HepG2 (cell line): Measurements from ENCODE around the gene NEK7. TPM values are rescaled to one million over a fixed set of nuclear protein-coding genes. Genes with fewer than 3 reads are reported as not detected.
A peak's percentile ranks its signal among the peaks of the same experiment; 100 is the strongest.

ENCODE experiments used
- FOXM1 ChIP-seq: sonication (generic); formaldehyde crosslinking; IDR thresholded peaks from 2 replicates; pipeline ENCODE4 v1.5.0; 2020; ENCODE audit warnings: missing genetic modification reagents
- KLF11 ChIP-seq: IDR thresholded peaks from 2 replicates; pipeline ENCODE4 v1.6.1; 2016; ENCODE audit warnings: missing compliant biosample characterization
- MIER3 ChIP-seq: IDR thresholded peaks from 2 replicates; pipeline ENCODE4 v1.6.1; 2016; ENCODE audit warnings: missing compliant biosample characterization, borderline replicate concordance
- NR0B2 ChIP-seq: sonication (generic); formaldehyde crosslinking; IDR thresholded peaks from 2 replicates; pipeline ENCODE4 v1.4.0; 2020; ENCODE audit warnings: mild to moderate bottlenecking, missing genetic modification reagents
- PLSCR1 ChIP-seq: sonication (generic); formaldehyde crosslinking; IDR thresholded peaks from 2 replicates; pipeline ENCODE4 v1.5.0; 2020; ENCODE audit warnings: missing genetic modification reagents, mild to moderate bottlenecking, borderline replicate concordance
- SKIL ChIP-seq: sonication (generic); formaldehyde crosslinking; IDR thresholded peaks from 2 replicates; pipeline ENCODE4 v1.8.0; 2022; ENCODE audit warnings: missing genetic modification reagents, mild to moderate bottlenecking, moderate library complexity, borderline replicate concordance
- SNAI1 ChIP-seq: sonication (generic); formaldehyde crosslinking; IDR thresholded peaks from 2 replicates; pipeline ENCODE4 v1.5.0; 2020; ENCODE audit warnings: mild to moderate bottlenecking, missing genetic modification reagents, borderline replicate concordance
- SOX6 ChIP-seq, 2 experiments: fragments of 450-650 bp in 1 of 2; sonication (generic) in 1 of 2; formaldehyde crosslinking in 1 of 2; IDR thresholded peaks; 2 replicates each; pipeline versions ENCODE4 v1.4.0 to v1.6.1; 2017 to 2020; ENCODE audit warnings: antibody characterized with exemption in 1 of 2, mild to moderate bottlenecking in 1 of 2, missing genetic modification reagents in 1 of 2
- YY1 ChIP-seq: IDR thresholded peaks from 2 replicates; pipeline ENCODE4 v1.6.1; 2011; ENCODE audit warnings: low read length, low read depth, moderate library complexity, mild to moderate bottlenecking; ENCODE audit not compliant: insufficient read depth, insufficient replicate concordance
- ZBTB10 ChIP-seq: sonication (generic); formaldehyde crosslinking; IDR thresholded peaks from 2 replicates; pipeline ENCODE4 v1.4.0; 2020; ENCODE audit warnings: missing genetic modification reagents, borderline replicate concordance
- ZBTB42 ChIP-seq: sonication (generic); formaldehyde crosslinking; IDR thresholded peaks from 2 replicates; pipeline ENCODE4 v1.5.0; 2020; ENCODE audit warnings: mild to moderate bottlenecking, missing genetic modification reagents
- ZKSCAN1 ChIP-seq: fragments of 150-350 bp; IDR thresholded peaks from 2 replicates; pipeline ENCODE4 v1.6.1; 2014; ENCODE audit warnings: low read length
- ZKSCAN8 ChIP-seq: IDR thresholded peaks from 2 replicates; pipeline ENCODE4 v1.6.1; 2016; ENCODE audit warnings: borderline replicate concordance, missing genetic modification reagents, missing compliant biosample characterization
- ZNF160 ChIP-seq: sonication (generic); formaldehyde crosslinking; IDR thresholded peaks from 2 replicates; pipeline ENCODE4 v1.8.0; 2022; ENCODE audit warnings: mild to moderate bottlenecking, inconsistent platforms, missing genetic modification reagents
- ZNF569 ChIP-seq: sonication (generic); formaldehyde crosslinking; IDR thresholded peaks from 2 replicates; pipeline ENCODE4 v1.5.0; 2020; ENCODE audit warnings: mild to moderate bottlenecking, missing genetic modification reagents, moderate library complexity, borderline replicate concordance
- ZNF605 ChIP-seq: sonication (generic); formaldehyde crosslinking; IDR thresholded peaks from 2 replicates; pipeline ENCODE4 v1.8.0; 2022; ENCODE audit warnings: mild to moderate bottlenecking, missing genetic modification reagents
- ZNF616 ChIP-seq: sonication (generic); formaldehyde crosslinking; IDR thresholded peaks from 2 replicates; pipeline ENCODE4 v1.5.0; 2020; ENCODE audit warnings: low read depth, mild to moderate bottlenecking, missing genetic modification reagents
- ZNF703 ChIP-seq: sonication (generic); formaldehyde crosslinking; IDR thresholded peaks from 2 replicates; pipeline ENCODE4 v1.5.1; 2020; ENCODE audit warnings: missing genetic modification reagents, mild to moderate bottlenecking, moderate library complexity, borderline replicate concordance
- ZNF704 ChIP-seq: sonication (generic); formaldehyde crosslinking; IDR thresholded peaks from 2 replicates; pipeline ENCODE4 v1.8.1; 2023; ENCODE audit warnings: mild to moderate bottlenecking, inconsistent platforms, moderate library complexity, missing genetic modification reagents, borderline replicate concordance
- ZNF768 ChIP-seq: sonication (generic); formaldehyde crosslinking; IDR thresholded peaks from 2 replicates; pipeline ENCODE4 v1.4.0; 2020; ENCODE audit warnings: missing genetic modification reagents
- polyA plus RNA-seq, 8 experiments: library from polyadenylated mRNA; depleted of rRNA in 3 of 8; stranded (reverse) in 7 of 8; unstranded in 1 of 8; fragments of >200 nt; fragmentation: Illumina TruSeq in 4 of 8; extraction: Trizol in 4 of 8; gene quantifications; 2 replicates each; pipeline versions ENCODE4 v1.2.1 to v1.2.3, GENCODE V29; 2011 to 2016; ENCODE audit warnings: low read depth in 4 of 8, missing spikeins in 1 of 8, mixed read lengths in 1 of 8; ENCODE audit not compliant: insufficient read depth in 1 of 8
- total RNA-seq, 5 experiments: library from RNA; depleted of rRNA; stranded (reverse); fragments of >200 nt; fragmentation: Illumina TruSeq; extraction: Trizol; gene quantifications; 2 replicates each; pipeline ENCODE4 v1.2.3, GENCODE V29; 2016; ENCODE audit warnings: low read depth in 1 of 5

Gene NEK7
- total and polyA plus RNA-seq, 2 of the 13 experiments (the other 11 are each of a cell fraction or from before 2014, with no cell fraction given), result 18.1 to 19.2 TPM

- TF ChIP-seq SOX6 (IDR thresholded peaks at IDR 0.05) (no peak), SOX6 (CRISPR knock-in tag; IDR thresholded peaks at IDR 0.05) (peak; percentile 7; the same call in 1 of the 2 replicates), ZNF704 (CRISPR knock-in tag) (no peak), SNAI1 (CRISPR knock-in tag) (no peak), FOXM1 (CRISPR knock-in tag) (no peak), ZNF160 (CRISPR knock-in tag) (no peak), KLF11 (CRISPR knock-in tag) (no peak; the same call in 1 of the 2 replicates), MIER3 (peak; percentile 53; the same call in 1 of the 2 replicates), ZNF768 (CRISPR knock-in tag) (no peak), NR0B2 (CRISPR knock-in tag) (no peak), PLSCR1 (CRISPR knock-in tag) (no peak), ZNF569 (CRISPR knock-in tag) (no peak), YY1 (peak; percentile 70), ZKSCAN1 (no peak), ZNF703 (CRISPR knock-in tag) (no peak), ZBTB10 (CRISPR knock-in tag) (no peak), SKIL (CRISPR knock-in tag) (no peak), ZNF616 (CRISPR knock-in tag) (no peak), ZNF605 (peak; percentile 79), ZBTB42 (no peak), ZKSCAN8 (CRISPR knock-in tag) (no peak)
Observed at GRCh38 chr1:198158735-198159589, 2.2 kb downstream of the NEK7 start (continued).
